Ectodermal cell (in vitro differentiated cells): ENCODE data around the gene PRPH2.
"Not testable (repeated sequence)": the region's sequence is repeated elsewhere in the genome, so short reads cannot be mapped to it uniquely, and the experiment has no call there.

Experiments
- H3K27ac ChIP-seq: 2 replicates; pipeline ENCODE4 v1.7.0; 2013; ENCODE audit warnings: mild to moderate bottlenecking, low read depth, low read length; ENCODE audit not compliant: insufficient read depth, poor library complexity, severe bottlenecking
- H3K27me3 ChIP-seq: 2 replicates; pipeline ENCODE4 v1.7.0; 2013; ENCODE audit warnings: mild to moderate bottlenecking, low read length; ENCODE audit not compliant: insufficient read depth, control insufficient read depth, poor library complexity, severe bottlenecking
- H3K36me3 ChIP-seq: one replicate; pipeline ENCODE4 v1.7.0; 2013; ENCODE audit warnings: low read length; ENCODE audit not compliant: control insufficient read depth, insufficient read depth
- H3K4me1 ChIP-seq: one replicate; pipeline ENCODE4 v1.7.0; 2013; ENCODE audit warnings: low read length; ENCODE audit not compliant: control insufficient read depth, insufficient read depth
- H3K4me3 ChIP-seq: 2 replicates; pipeline ENCODE4 v1.7.0; 2013; ENCODE audit warnings: low read depth, low read length, control low read depth; ENCODE audit not compliant: insufficient read depth
- H3K9me3 ChIP-seq: 2 replicates; pipeline ENCODE4 v1.7.0; 2013; ENCODE audit warnings: mild to moderate bottlenecking, low read length, moderate library complexity; ENCODE audit not compliant: control insufficient read depth
- WGBS, 2 experiments: methylation state at CpG; one replicate each; pipeline ENCODE4 v1.1.7; 2013; ENCODE audit warnings: missing lambda C conversion rate in 2 of 2; 5-methylcytosine and 5-hydroxymethylcytosine counted together

PRPH2 gene

DNA sequence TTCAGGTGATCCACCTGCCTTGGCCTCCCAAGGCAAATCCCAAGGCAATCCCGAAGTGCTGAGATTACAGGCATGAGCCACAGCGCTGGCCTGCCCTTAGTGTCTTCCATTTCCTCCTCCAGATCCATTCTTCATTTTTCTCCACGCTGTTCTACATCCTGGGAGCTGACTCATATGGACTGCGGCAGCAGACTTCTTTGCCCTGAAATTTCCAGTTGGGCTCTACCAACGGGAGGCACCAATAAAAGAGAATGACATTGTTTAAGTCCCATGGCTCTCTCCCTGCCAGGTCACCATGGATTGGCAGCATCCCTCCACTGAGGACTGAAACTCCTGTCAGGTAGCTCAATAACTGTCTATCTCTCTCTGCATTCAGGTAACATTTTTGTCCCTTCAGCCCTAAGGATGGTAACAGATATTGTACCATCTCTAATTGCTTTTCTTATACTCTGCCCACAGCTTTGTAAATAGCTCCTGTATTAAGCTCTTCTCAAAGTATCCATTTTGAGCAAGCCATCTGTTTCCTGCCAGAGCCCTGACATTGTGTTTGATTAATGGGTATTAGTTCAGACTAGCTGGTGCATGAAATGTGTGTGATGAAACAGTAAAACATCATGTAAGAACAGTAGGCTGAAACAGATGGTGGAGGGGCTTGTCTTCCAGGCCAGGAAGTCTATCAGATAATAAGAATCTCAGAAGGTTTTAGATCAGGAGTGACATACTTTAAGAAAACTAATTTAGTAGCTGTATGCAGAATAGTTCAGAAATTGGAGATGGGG, 19.9 kb upstream of the PRPH2 start:
- H3K27ac ChIP-seq: no peak overlapping the region
- H3K4me3 ChIP-seq: no peak overlapping the region
- no peaks in the 10 kb centered on the region for H3K36me3 ChIP-seq
- WGBS, 2 experiments: 88% methylated on average over 5 of the region's 5 CpGs
- no peaks in the 10 kb centered on the region for H3K27me3 ChIP-seq
- H3K4me1 ChIP-seq: peaks cover 10% of the 10 kb centered on the region
- H3K9me3 ChIP-seq: no peaks in the 10 kb centered on the region

GRCh38 chr6:42740725-42741124, 18.3 kb upstream of the PRPH2 start:
- Histone ChIP-seq H3K4me1 (peaks cover 10% of the 10 kb centered on the region), H3K27ac (no peak overlapping the region), H3K27me3 (no peaks in the 10 kb centered on the region), H3K4me3 (no peak overlapping the region), H3K36me3 (no peaks in the 10 kb centered on the region), H3K9me3 (no peaks in the 10 kb centered on the region)
- 89 to 91% methylated on average over 3 of the region's 3 CpGs for WGBS, 2 experiments

- Histone ChIP-seq H3K4me3 (no peak overlapping the region), H3K36me3 (no peaks in the 10 kb centered on the region), H3K4me1 (no peaks in the 10 kb centered on the region), H3K27me3 (no peaks in the 10 kb centered on the region), H3K27ac (no peak overlapping the region), H3K9me3 (no peaks in the 10 kb centered on the region)
- 82 to 92% methylated on average over 3 of the region's 3 CpGs for WGBS, 2 experiments
Measured at GRCh38 chr6:42735976-42736375, 13.6 kb upstream of the PRPH2 start.

DNA sequence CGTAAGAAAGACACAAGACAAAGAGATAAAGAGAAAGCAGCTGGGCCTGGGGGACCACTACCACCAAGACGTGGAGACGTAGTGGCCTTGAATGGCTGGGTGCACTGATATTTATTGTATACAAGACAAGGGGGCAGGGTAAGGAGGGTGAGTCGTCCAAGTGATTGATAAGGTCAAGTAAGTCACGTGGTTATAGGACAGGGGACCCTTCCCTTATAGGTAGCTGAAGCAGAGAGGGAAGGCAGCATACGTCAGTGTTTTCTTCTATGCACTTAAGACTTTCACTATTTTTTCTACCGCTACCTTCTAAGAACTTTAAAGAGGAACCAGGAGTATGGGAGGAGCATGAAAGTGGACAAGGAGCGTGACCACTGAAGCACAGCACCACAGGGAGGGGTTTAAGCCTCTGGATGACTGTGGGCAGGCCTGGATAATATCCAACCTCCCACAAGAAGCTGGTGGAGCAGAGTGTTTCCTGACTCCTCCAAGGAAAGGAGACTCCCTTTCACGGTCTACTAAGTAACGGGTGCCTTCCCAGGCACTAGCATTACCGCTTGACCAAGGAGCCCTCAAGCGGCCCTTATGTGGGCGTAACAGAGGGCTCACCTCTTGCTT, 11.6 kb upstream of the PRPH2 start:
- not testable (repeated sequence) for H3K27me3 ChIP-seq, H3K27ac ChIP-seq, H3K4me3 ChIP-seq, H3K36me3 ChIP-seq, H3K9me3 ChIP-seq, H3K4me1 ChIP-seq
- 87 to 92% methylated on average over 12 to 13 of the region's 13 CpGs for WGBS, 2 experiments

DNA sequence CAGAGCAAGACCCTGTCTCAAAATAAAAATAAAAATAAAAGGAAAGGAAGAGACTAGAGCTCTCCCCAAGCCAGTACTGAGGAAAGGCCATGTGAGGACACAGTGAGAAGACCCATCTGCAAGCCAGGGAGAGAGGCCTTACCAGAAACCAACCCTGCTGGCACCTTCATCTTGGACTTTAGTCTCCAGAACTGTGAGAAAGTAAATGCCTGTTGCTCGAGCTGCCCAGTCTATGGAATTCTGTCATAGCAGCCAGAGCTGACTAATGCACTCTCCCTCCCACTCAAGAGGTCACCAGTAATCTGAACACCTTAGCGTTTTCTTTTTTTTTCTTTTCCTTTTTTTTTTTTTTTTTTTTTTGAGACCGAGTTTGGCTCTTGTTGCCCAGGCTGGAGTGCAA, 7.3 kb upstream of the PRPH2 start:
- H3K9me3 ChIP-seq: no peaks in the 10 kb centered on the region
- H3K27ac ChIP-seq: no peak overlapping the region
- no peaks in the 10 kb centered on the region for H3K4me1 ChIP-seq
- H3K4me3 ChIP-seq: no peak overlapping the region
- no peaks in the 10 kb centered on the region for H3K27me3 ChIP-seq
- H3K36me3 ChIP-seq: no peaks in the 10 kb centered on the region
- whole genome bisulfite sequencing, 2 experiments: 59 to 68% methylated on average over 2 of the region's 3 CpGs

DNA sequence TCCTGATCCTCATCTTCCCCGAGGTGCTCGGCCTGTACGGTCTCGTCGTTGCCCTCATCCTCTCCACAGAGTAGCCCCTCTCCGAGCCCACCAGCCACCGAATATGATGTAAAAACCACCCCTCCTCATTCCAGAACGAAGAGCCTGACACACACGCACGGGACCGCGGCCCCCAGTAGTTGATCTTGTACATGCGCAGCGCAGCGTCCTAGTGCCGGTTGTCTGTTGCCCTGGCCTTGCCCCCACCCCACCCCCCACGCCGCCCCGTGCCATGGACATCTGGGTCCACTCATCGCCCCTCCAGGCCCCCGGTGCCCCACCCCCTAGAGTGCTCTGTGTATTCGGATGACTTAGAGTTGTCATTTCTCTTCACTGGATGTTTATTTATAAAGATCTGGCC, 5.2 kb upstream of the PRPH2 start:
- 96% methylated on average over 22 of the region's 22 CpGs for WGBS, 2 experiments
- no peaks in the 10 kb centered on the region for H3K9me3 ChIP-seq
- no peak overlapping the region for H3K27ac ChIP-seq
- H3K27me3 ChIP-seq: no peaks in the 10 kb centered on the region
- H3K4me1 ChIP-seq: no peaks in the 10 kb centered on the region
- no peak overlapping the region for H3K4me3 ChIP-seq
- H3K36me3 ChIP-seq: no peaks in the 10 kb centered on the region

GRCh38 chr6:42727087-42727611, 4.8 kb upstream of the PRPH2 start:
- Histone ChIP-seq H3K4me1 (no peaks in the 10 kb centered on the region), H3K4me3 (no peak overlapping the region)
- 95 to 96% methylated on average over 52 of the region's 52 CpGs for WGBS, 2 experiments

DNA sequence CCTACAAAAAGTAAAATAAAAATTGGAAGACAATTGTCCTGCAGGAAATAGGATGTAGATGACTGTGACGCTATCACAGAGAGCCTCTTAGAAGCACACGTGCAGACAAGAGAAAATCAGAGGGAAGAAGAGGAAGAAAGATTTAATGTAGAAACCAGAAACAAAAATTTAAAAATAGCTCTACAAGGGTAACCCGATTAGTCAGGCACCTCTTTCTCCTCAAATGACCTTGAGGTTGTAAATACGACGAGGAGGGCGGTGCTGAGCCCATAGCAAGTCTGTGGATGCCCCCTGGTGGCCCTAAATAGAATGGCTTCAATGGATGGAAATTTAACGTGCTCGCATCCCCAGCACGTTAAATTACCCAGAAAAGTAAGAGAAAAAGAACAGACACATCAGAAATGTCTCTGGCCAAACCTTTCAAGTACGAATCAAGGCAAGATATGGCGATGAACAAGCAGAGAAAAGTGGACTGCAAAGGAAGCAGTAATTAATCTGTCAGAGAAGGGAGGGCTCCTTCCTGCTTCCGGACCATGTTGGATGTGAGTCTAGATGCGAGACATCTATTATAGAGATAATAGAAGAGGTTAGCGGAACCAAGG, 4.2 kb upstream of the PRPH2 start:
- Histone ChIP-seq H3K4me3 (no peak overlapping the region), H3K4me1 (no peaks in the 10 kb centered on the region), H3K9me3 (no peaks in the 10 kb centered on the region), H3K36me3 (no peaks in the 10 kb centered on the region), H3K27me3 (no peaks in the 10 kb centered on the region), H3K27ac (no peak overlapping the region)
- 30 to 32% methylated on average over 14 of the region's 14 CpGs for WGBS, 2 experiments

More at GRCh38 chr6:42727087-42727611, 4.8 kb upstream of the PRPH2 start:
- Histone ChIP-seq H3K36me3 (no peaks in the 10 kb centered on the region), H3K27me3 (no peaks in the 10 kb centered on the region), H3K27ac (no peak overlapping the region), H3K9me3 (no peaks in the 10 kb centered on the region)

GRCh38 chr6:42726026-42726425, 3.6 kb upstream of the PRPH2 start:
- no peak overlapping the region for H3K27ac ChIP-seq
- H3K4me1 ChIP-seq: no peaks in the 10 kb centered on the region
- H3K9me3 ChIP-seq: no peaks in the 10 kb centered on the region
- no peak overlapping the region for H3K4me3 ChIP-seq
- H3K27me3 ChIP-seq: no peaks in the 10 kb centered on the region
- no peaks in the 10 kb centered on the region for H3K36me3 ChIP-seq

GRCh38 chr6:42724825-42725224, 2.4 kb upstream of the PRPH2 start:
- Histone ChIP-seq H3K4me1 (no peaks in the 10 kb centered on the region), H3K36me3 (no peaks in the 10 kb centered on the region), H3K27ac (no peak overlapping the region), H3K4me3 (no peak overlapping the region), H3K27me3 (no peaks in the 10 kb centered on the region), H3K9me3 (no peaks in the 10 kb centered on the region)
